ENCODE measurements around the gene APRT. TPM values are rescaled to one million over a fixed set of nuclear protein-coding genes. Genes with fewer than 3 reads are reported as not detected.

APRT gene
- total RNA-seq, 1 donor from 2014 or later, result 198 TPM

GRCh38 chr16:88759976-88760350 is 51.8 kb downstream of the APRT start:
- intact Hi-C loops (cut with micrococcal nuclease), result no loop called here
- ATAC-seq (ENCODE audit: low read depth) (no peak), DNase-seq (no peak)
- Mint-ChIP-seq H3K9me3 (no peaks in the 10 kb centered on the region), H3K36me3 (ENCODE audit: low read depth) (peaks cover 10% of the 10 kb centered on the region), H3K27ac (no peak overlapping the region), H3K27me3 (no peaks in the 10 kb centered on the region), H3K4me3 (no peak overlapping the region), H3K4me1 (peaks cover 16% of the 10 kb centered on the region)
- POLR2A ChIA-PET, result interaction anchor here (0.6 kb wide), 1 partner anchor 10 kb away, joined by 3 read pairs; no protein-coding TSS in a partner anchor
- CTCF ChIA-PET, result interaction anchor here (2.2 kb wide), 1 partner anchor 23 kb away, joined by 11 read pairs; no protein-coding TSS in a partner anchor
- TF ChIP-seq, protein P1, sequence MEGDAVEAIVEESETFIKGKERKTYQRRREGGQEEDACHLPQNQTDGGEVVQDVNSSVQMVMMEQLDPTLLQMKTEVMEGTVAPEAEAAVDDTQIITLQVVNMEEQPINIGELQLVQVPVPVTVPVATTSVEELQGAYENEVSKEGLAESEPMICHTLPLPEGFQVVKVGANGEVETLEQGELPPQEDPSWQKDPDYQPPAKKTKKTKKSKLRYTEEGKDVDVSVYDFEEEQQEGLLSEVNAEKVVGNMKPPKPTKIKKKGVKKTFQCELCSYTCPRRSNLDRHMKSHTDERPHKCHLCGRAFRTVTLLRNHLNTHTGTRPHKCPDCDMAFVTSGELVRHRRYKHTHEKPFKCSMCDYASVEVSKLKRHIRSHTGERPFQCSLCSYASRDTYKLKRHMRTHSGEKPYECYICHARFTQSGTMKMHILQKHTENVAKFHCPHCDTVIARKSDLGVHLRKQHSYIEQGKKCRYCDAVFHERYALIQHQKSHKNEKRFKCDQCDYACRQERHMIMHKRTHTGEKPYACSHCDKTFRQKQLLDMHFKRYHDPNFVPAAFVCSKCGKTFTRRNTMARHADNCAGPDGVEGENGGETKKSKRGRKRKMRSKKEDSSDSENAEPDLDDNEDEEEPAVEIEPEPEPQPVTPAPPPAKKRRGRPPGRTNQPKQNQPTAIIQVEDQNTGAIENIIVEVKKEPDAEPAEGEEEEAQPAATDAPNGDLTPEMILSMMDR (IDR thresholded peaks at IDR 0.05), result no peak

Other genes starting within 250 kb of the APRT start
- gene ZC3H18, start 241.5 kb downstream of the APRT start, total RNA-seq, result 61.7 and 74.2 TPM in 2 replicates
- 0.34 and 0.69 TPM in 2 replicates for gene IL17C, start 173.4 kb downstream of the APRT start, total RNA-seq
- 432 and 456 TPM in 2 replicates for gene CYBA, start 160.9 kb downstream of the APRT start, total RNA-seq
- 115 and 140 TPM in 2 replicates for gene MVD, start 148.8 kb downstream of the APRT start, total RNA-seq
- gene SNAI3, start 125.4 kb downstream of the APRT start, total RNA-seq, result 1.5 and 2.7 TPM in 2 replicates
- gene RNF166, start 105.5 kb downstream of the APRT start, total RNA-seq, result 31.0 and 45.3 TPM in 2 replicates
- gene CTU2, start 105.4 kb downstream of the APRT start, total RNA-seq, result 28.8 and 36.7 TPM in 2 replicates
- 75.2 and 85.9 TPM in 2 replicates for gene PIEZO1, start 26.7 kb downstream of the APRT start, total RNA-seq
- gene CDT1, start 8.1 kb downstream of the APRT start, total RNA-seq, result 4.3 and 5.5 TPM in 2 replicates
- 39.9 and 48.3 TPM in 2 replicates for gene GALNS, start 45.0 kb upstream of the APRT start, total RNA-seq
- 38.7 and 54.8 TPM in 2 replicates for gene TRAPPC2L, start 45.2 kb upstream of the APRT start, total RNA-seq
- 0.44 and 0.67 TPM in 2 replicates for gene PABPN1L, start 54.7 kb upstream of the APRT start, total RNA-seq
- 50.8 and 63.3 TPM in 2 replicates for gene CBFA2T3, start 165.3 kb upstream of the APRT start, total RNA-seq

Data from activated B cell treated with CpG ODN at 0.5 μM for 24 hours (primary cell).